ENCODE data around the gene NOXA1.
"Not testable (repeated sequence)": the region's sequence is repeated elsewhere in the genome, so short reads cannot be mapped to it uniquely, and the experiment has no call there.

NOXA1 gene

GRCh38 chr9:137422604-137423513 is at the start of gene NOXA1, which contains the start of gene EXD3:
Gene NOXA1 (plus strand): TSS chr9:137423393. CDS start chr9:137423530, 137 bp downstream.
Gene EXD3 (minus strand): TSS chr9:137423162. CDS start chr9:137395357, 27,805 bp downstream.
- peak within 1 kb of the TSS; percentile 72 for H3K4me3 ChIP-seq (ENCODE audit: low read depth, low read length)
- in situ Hi-C loops (cut with HindIII; ENCODE audit: low sequenced_read_pairs) = no loop called here
- TF ChIP-seq CTCF (IDR thresholded peaks at IDR 0.05; ENCODE audit: low read depth, low read length) = peak; percentile 55
- peak; percentile 91 for DNase-seq (ENCODE audit: low read depth, low spot score)

GRCh38 chr9:137373611-137373980 is 49.6 kb upstream of the NOXA1 start:
- TF ChIP-seq CTCF (IDR thresholded peaks at IDR 0.05; ENCODE audit: low read depth, low read length) = no peak
- no peak for DNase-seq (ENCODE audit: low read depth, low spot score)
- in situ Hi-C loops (cut with HindIII; ENCODE audit: low sequenced_read_pairs) = no loop called here
- H3K4me3 ChIP-seq (ENCODE audit: low read depth, low read length) = no peak overlapping the region

GRCh38 chr9:137374131-137374845 is 48.9 kb upstream of the NOXA1 start:
- no peak for DNase-seq (ENCODE audit: low read depth, low spot score)
- H3K4me3 ChIP-seq (ENCODE audit: low read depth, low read length) = no peak overlapping the region
- in situ Hi-C loops (cut with HindIII; ENCODE audit: low sequenced_read_pairs) = no loop called here
- no peak for TF ChIP-seq CTCF (IDR thresholded peaks at IDR 0.05; ENCODE audit: low read depth, low read length)

GRCh38 chr9:137375321-137376058 is 47.7 kb upstream of the NOXA1 start:
- no peak for DNase-seq (ENCODE audit: low read depth, low spot score)
- no peak for TF ChIP-seq CTCF (IDR thresholded peaks at IDR 0.05; ENCODE audit: low read depth, low read length)
- in situ Hi-C loops (cut with HindIII; ENCODE audit: low sequenced_read_pairs) = no loop called here
- no peak overlapping the region for H3K4me3 ChIP-seq (ENCODE audit: low read depth, low read length)

- in situ Hi-C loops (cut with HindIII; ENCODE audit: low sequenced_read_pairs) = no loop called here
- no peak for DNase-seq (ENCODE audit: low read depth, low spot score)
- no peak overlapping the region for H3K4me3 ChIP-seq (ENCODE audit: low read depth, low read length)
- no peak for TF ChIP-seq CTCF (IDR thresholded peaks at IDR 0.05; ENCODE audit: low read depth, low read length)
These were observed 46.8 kb upstream of the NOXA1 start for GRCh38 chr9:137376386-137376785.

GRCh38 chr9:137378688-137379410 is 44.3 kb upstream of the NOXA1 start:
- in situ Hi-C loops (cut with HindIII; ENCODE audit: low sequenced_read_pairs); DNase-seq (ENCODE audit: low read depth, low spot score); H3K4me3 ChIP-seq (ENCODE audit: low read depth, low read length): not testable (repeated sequence)

Data from astrocyte of the spinal cord (primary cell).